Endothelial cell of umbilical vein (primary cell): ENCODE measurements around the gene DSE. TPM values are rescaled to one million over a fixed set of nuclear protein-coding genes. Genes with fewer than 3 reads are reported as not detected.

ENCODE experiments used
- BruUV-seq: library from RNA; stranded (reverse); fragments of 400-500 nt; replicated peaks from 2 replicates; lab custom pipeline; 2021; lab: Mats Ljungman, UMichigan
- CTCF ChIA-PET: fragments of 300-600, 350-600 bp; sonication (Branson Sonifier 250); formaldehyde crosslinking; loops from one replicate; lab custom pipeline; 2021; ENCODE audit warnings: antibody characterized with exemption, inconsistent platforms; lab: Charles Lee
- POLR2A ChIA-PET: fragments of 300-600, 350-600 bp; sonication (Branson Sonifier 250); formaldehyde crosslinking; loops from one replicate; lab custom pipeline; 2021; ENCODE audit warnings: antibody characterized with exemption, inconsistent platforms; lab: Charles Lee
- DNase-seq: peaks from one replicate; pipeline ENCODE4 v3.0.0-alpha.2; 2011; ENCODE audit warnings: low read depth, low spot score
- FAIRE-seq: peaks from 2 replicates; lab custom pipeline; 2011; peaks lifted over from hg19 to GRCh38; lab: Jason Lieb, UNC
- H2AFZ ChIP-seq: 2 replicates; pipeline ENCODE4 v1.6.0; 2012; ENCODE audit warnings: low read depth, low read length, control low read depth, inconsistent platforms
- H3K27ac ChIP-seq: 2 replicates; pipeline ENCODE4 v1.5.1; 2011; ENCODE audit warnings: low read depth, mild to moderate bottlenecking, control low read depth, low read length, moderate library complexity; ENCODE audit not compliant: insufficient read depth
- H3K27me3 ChIP-seq, 2 experiments: 2 replicates each; pipeline versions ENCODE4 v1.6.0 to v1.6.1; 2011; ENCODE audit warnings: low read length in 2 of 2, mixed read lengths in 1 of 2; ENCODE audit not compliant: control insufficient read depth in 2 of 2, insufficient read depth in 2 of 2
- H3K36me3 ChIP-seq, 2 experiments: 2 replicates in 1 of 2; 3 replicates in 1 of 2; pipeline ENCODE4 v1.5.1; 2011; ENCODE audit warnings: low read length in 2 of 2, mild to moderate bottlenecking in 1 of 2, moderate library complexity in 1 of 2; ENCODE audit not compliant: control insufficient read depth in 2 of 2, insufficient read depth in 2 of 2; ENCODE audit errors: extremely low read depth in 1 of 2
- H3K4me1 ChIP-seq: 3 replicates; pipeline ENCODE4 v1.5.1; 2011; ENCODE audit warnings: mild to moderate bottlenecking, low read length; ENCODE audit not compliant: control insufficient read depth, insufficient read depth; ENCODE audit errors: extremely low read depth
- H3K4me2 ChIP-seq: 2 replicates; pipeline ENCODE4 v1.6.1; 2011; ENCODE audit warnings: low read length, control low read depth, mixed read lengths; ENCODE audit not compliant: insufficient read depth
- H3K4me3 ChIP-seq, 3 experiments: fragments of 200-600 bp in 1 of 3; sonication (generic), shearing (Covaris generic) in 1 of 3; replicated peaks in 1 of 3; 2 replicates each; pipeline ENCODE4 v1.5.1; 2011 to 2016; ENCODE audit warnings: control low read depth in 3 of 3, low read length in 3 of 3, mild to moderate bottlenecking in 2 of 3, inconsistent platforms in 1 of 3, low read depth in 1 of 3, moderate library complexity in 1 of 3; ENCODE audit not compliant: insufficient read depth in 1 of 3
- H3K79me2 ChIP-seq: 2 replicates; pipeline ENCODE4 v1.6.0; 2012; ENCODE audit warnings: low read length, inconsistent platforms; ENCODE audit not compliant: control insufficient read depth, insufficient read depth
- H3K9ac ChIP-seq: replicated peaks from 2 replicates; pipeline ENCODE3; 2011; ENCODE audit warnings: low read length, control low read depth; ENCODE audit not compliant: insufficient read depth; ENCODE audit errors: extremely low read depth
- H3K9me1 ChIP-seq: replicated peaks from 3 replicates; pipeline ENCODE4 v1.6.0; 2011; ENCODE audit warnings: mild to moderate bottlenecking, low read length; ENCODE audit not compliant: control insufficient read depth, insufficient read depth; ENCODE audit errors: extremely low read depth
- H3K9me3 ChIP-seq: replicated peaks from 2 replicates; pipeline ENCODE4 v1.5.1; 2012; ENCODE audit warnings: low read length, inconsistent platforms; ENCODE audit not compliant: control insufficient read depth, insufficient read depth
- H4K20me1 ChIP-seq: replicated peaks from 2 replicates; pipeline ENCODE3; 2011; ENCODE audit warnings: mild to moderate bottlenecking, low read length; ENCODE audit not compliant: control insufficient read depth, insufficient read depth; ENCODE audit errors: extremely low read depth
- EZH2 ChIP-seq: IDR thresholded peaks from 2 replicates; pipeline ENCODE4 v1.6.1; 2012; ENCODE audit warnings: borderline replicate concordance, low read depth, mild to moderate bottlenecking, moderate library complexity, low read length, inconsistent platforms; ENCODE audit not compliant: severe bottlenecking
- FOS ChIP-seq: IDR thresholded peaks from 2 replicates; pipeline ENCODE4 v1.6.1; 2011; ENCODE audit warnings: mild to moderate bottlenecking, low read length, moderate library complexity, borderline replicate concordance; ENCODE audit not compliant: insufficient read depth
- JUN ChIP-seq: IDR thresholded peaks from 2 replicates; pipeline ENCODE4 v1.6.1; 2011; ENCODE audit warnings: borderline replicate concordance, low read depth; ENCODE audit not compliant: insufficient read length, insufficient read depth
- MYC ChIP-seq: IDR thresholded peaks from one replicate; pipeline ENCODE4 v1.6.1; 2011; ENCODE audit warnings: mild to moderate bottlenecking, low read depth, low read length
- POLR2A ChIP-seq: IDR thresholded peaks from 2 replicates; pipeline ENCODE4 v1.6.1; 2012; ENCODE audit warnings: low read depth, mild to moderate bottlenecking, control low read depth, low read length
- POLR2AphosphoS5 ChIP-seq: IDR thresholded peaks from 2 replicates; pipeline ENCODE4 v1.6.1; 2012; ENCODE audit warnings: low read depth, mild to moderate bottlenecking, control low read depth, low read length, moderate library complexity; ENCODE audit not compliant: insufficient read depth
- dilution Hi-C: fragments of 300-500 bp; cut with MboI; formaldehyde crosslinking; loops from one replicate; pipeline ENCODE4 v1.15.0; 2019; ENCODE audit warnings: low sequenced_read_pairs; ENCODE audit not compliant: extremely low pct_ligation_motif_present
- intact Hi-C: fragments of 100-400 bp; cut with micrococcal nuclease; formaldehyde crosslinking; loops from one replicate; pipeline ENCODE4 v1.10.0; 2022
- polyA plus RNA-seq, 4 experiments: library from polyadenylated mRNA; depleted of rRNA in 3 of 4; stranded (reverse) in 3 of 4; unstranded in 1 of 4; fragments of >200 nt; gene quantifications; 2 replicates each; pipeline versions ENCODE4 v1.2.1 to v1.2.3, GENCODE V29; 2011 to 2012; ENCODE audit warnings: missing spikeins in 1 of 4
- total RNA-seq: library from RNA; stranded (reverse); gene quantifications from 2 replicates; pipeline ENCODE4 v1.2.3, GENCODE V29; 2021
- TF ChIP-seq, protein P1 (sequence below), 2 donors: IDR thresholded peaks; 1 replicate in 1 of 2; 2 replicates in 1 of 2; pipeline ENCODE4 v1.5.1; 2011; ENCODE audit warnings: low read length in 2 of 2, mild to moderate bottlenecking in 2 of 2, moderate library complexity in 2 of 2, control low read depth in 1 of 2, inconsistent platforms in 1 of 2, low read depth in 1 of 2; ENCODE audit not compliant: insufficient read depth in 1 of 2; ENCODE audit errors: extremely low read depth in 1 of 2

DSE gene
- total and polyA plus RNA-seq, 2 donors (not counting 3 experiments of a cell fraction or from before 2014, with no cell fraction given): 12.0 to 25.0 TPM

DNA sequence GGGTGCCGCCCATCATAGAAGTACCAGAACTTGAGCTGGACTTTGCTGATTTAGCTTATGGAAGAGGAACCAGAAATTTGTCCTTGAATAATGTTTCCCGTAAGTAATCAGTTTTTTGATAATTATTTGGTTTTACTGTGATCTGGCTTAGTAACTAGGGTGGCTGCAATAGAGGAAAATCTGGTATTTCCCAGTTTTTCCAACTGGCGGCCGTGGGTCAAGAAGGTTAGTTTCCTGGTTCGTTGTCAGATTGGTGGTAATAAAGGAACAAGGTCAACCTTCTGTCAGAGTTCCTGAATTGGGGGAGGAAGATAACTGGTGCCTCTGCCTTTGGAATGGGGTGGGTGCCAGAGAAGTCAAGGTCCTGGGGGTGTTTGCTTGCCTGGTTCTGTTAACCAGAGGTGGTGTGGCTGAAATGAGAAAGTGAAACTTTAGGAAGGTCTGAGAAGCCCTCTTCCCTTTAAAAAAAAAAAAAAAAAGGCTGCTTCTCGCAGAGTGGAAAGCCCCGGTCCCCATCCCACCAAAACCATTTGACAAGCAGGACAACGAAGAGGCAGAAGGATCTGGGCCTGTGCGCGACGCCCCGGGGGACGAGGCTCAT, 90.7 kb downstream of the DSE start, which contains the start of gene CALHM6:
Gene CALHM6 (plus strand): TSS at position 45 of the 601 bp plus-strand sequence. CDS start 555 bp downstream, at position 600.
- intact Hi-C loops: loop anchor here (5.0 kb wide), 1 partner anchor 174 kb away; no protein-coding TSS in a partner anchor

More for the DNA sequence above, 90.7 kb downstream of the DSE start, which contains the start of gene CALHM6:
- no peaks in the 10 kb centered on the region for H3K9me1 ChIP-seq
- H3K36me3 ChIP-seq: no peaks in the 10 kb centered on the region
- dilution Hi-C loops: no loop called here
- H4K20me1 ChIP-seq: no peaks in the 10 kb centered on the region
- no peak within 1 kb of the TSS for H3K27ac ChIP-seq
- BruUV-seq: no TSS peak
- no peaks in the 10 kb centered on the region for H3K9me3 ChIP-seq
- FAIRE-seq (no peak), DNase-seq (peak; percentile 4)
- H3K4me2 ChIP-seq: peak within 1 kb of the TSS; percentile 64
- peaks cover 8% of the 10 kb centered on the region for H3K4me1 ChIP-seq
- no peaks in the 10 kb centered on the region for H3K79me2 ChIP-seq
- POLR2A ChIA-PET: no interaction called here
- H3K9ac ChIP-seq: no peak within 1 kb of the TSS
- H2AFZ ChIP-seq: peak within 1 kb of the TSS; percentile 86
- H3K27me3 ChIP-seq: peaks cover 23 to 26% of the 10 kb centered on the region in 2 experiments
- H3K4me3 ChIP-seq: peak within 1 kb of the TSS in 2 of 3 experiments; percentile 10 to 31
- TF ChIP-seq JUN: no peak
- TF ChIP-seq MYC: no peak
- TF ChIP-seq POLR2AphosphoS5: no peak
- TF ChIP-seq FOS: no peak
- TF ChIP-seq, protein P1, sequence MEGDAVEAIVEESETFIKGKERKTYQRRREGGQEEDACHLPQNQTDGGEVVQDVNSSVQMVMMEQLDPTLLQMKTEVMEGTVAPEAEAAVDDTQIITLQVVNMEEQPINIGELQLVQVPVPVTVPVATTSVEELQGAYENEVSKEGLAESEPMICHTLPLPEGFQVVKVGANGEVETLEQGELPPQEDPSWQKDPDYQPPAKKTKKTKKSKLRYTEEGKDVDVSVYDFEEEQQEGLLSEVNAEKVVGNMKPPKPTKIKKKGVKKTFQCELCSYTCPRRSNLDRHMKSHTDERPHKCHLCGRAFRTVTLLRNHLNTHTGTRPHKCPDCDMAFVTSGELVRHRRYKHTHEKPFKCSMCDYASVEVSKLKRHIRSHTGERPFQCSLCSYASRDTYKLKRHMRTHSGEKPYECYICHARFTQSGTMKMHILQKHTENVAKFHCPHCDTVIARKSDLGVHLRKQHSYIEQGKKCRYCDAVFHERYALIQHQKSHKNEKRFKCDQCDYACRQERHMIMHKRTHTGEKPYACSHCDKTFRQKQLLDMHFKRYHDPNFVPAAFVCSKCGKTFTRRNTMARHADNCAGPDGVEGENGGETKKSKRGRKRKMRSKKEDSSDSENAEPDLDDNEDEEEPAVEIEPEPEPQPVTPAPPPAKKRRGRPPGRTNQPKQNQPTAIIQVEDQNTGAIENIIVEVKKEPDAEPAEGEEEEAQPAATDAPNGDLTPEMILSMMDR (IDR thresholded peaks at IDR 0.05; ENCODE audit: extremely low read depth in 1 of 2, insufficient read depth in 1 of 2, low read depth in 1 of 2, low read length in 2 of 2): no peak
- no peak for TF ChIP-seq POLR2A
- TF ChIP-seq EZH2: no peak
- CTCF ChIA-PET: interaction anchor here (1.2 to 2.0 kb wide), 6 partner anchors 17 to 174 kb away, joined by 3 to 6 read pairs (median 4); partner anchors contain the start of gene CALHM5
